Mesendoderm (in vitro differentiated cells): ENCODE measurements around the gene CCDC174. TPM values are rescaled to one million over a fixed set of nuclear protein-coding genes. Genes with fewer than 3 reads are reported as not detected.

ENCODE experiments used
- DNase-seq: peaks from one replicate; pipeline ENCODE4 v3.0.0; 2013
- H2AK5ac ChIP-seq: 2 replicates; pipeline ENCODE4 v1.6.1; 2013; ENCODE audit warnings: low read length, inconsistent platforms
- H2BK120ac ChIP-seq: 2 replicates; pipeline ENCODE4 v1.6.1; 2013; ENCODE audit warnings: low read depth, mild to moderate bottlenecking, low read length, moderate library complexity, mixed read lengths
- H2BK15ac ChIP-seq: replicated peaks from 2 replicates; pipeline ENCODE4 v1.6.1; 2013; ENCODE audit warnings: low read depth, mild to moderate bottlenecking, moderate library complexity
- H2BK5ac ChIP-seq: 2 replicates; pipeline ENCODE4 v1.6.1; 2013; ENCODE audit warnings: low read length, inconsistent platforms
- H3K18ac ChIP-seq: 2 replicates; pipeline ENCODE4 v1.6.1; 2013; ENCODE audit warnings: mild to moderate bottlenecking, low read length, mixed read lengths
- H3K23ac ChIP-seq: one replicate; pipeline ENCODE4 v1.6.1; 2013; ENCODE audit warnings: low read length
- H3K27ac ChIP-seq: 2 replicates; pipeline ENCODE4 v1.5.1; 2013; ENCODE audit warnings: low read depth, mild to moderate bottlenecking, inconsistent platforms, low read length, moderate library complexity
- H3K27me3 ChIP-seq: 2 replicates; pipeline ENCODE4 v1.6.1; 2013; ENCODE audit warnings: low read length, control low read depth, mild to moderate bottlenecking, inconsistent platforms; ENCODE audit not compliant: insufficient read depth, poor library complexity
- H3K36me3 ChIP-seq: 2 replicates; pipeline ENCODE4 v1.6.1; 2013; ENCODE audit warnings: low read length, inconsistent platforms; ENCODE audit not compliant: control insufficient read depth, insufficient read depth
- H3K4ac ChIP-seq: one replicate; pipeline ENCODE4 v1.6.1; 2013; ENCODE audit warnings: low read depth, mild to moderate bottlenecking, low read length, moderate library complexity
- H3K4me1 ChIP-seq: 2 replicates; pipeline ENCODE4 v1.6.1; 2013; ENCODE audit warnings: low read depth, low read length, inconsistent platforms; ENCODE audit not compliant: control insufficient read depth
- H3K4me2 ChIP-seq: 2 replicates; pipeline ENCODE4 v1.6.1; 2013; ENCODE audit warnings: low read length
- H3K4me3 ChIP-seq: 2 replicates; pipeline ENCODE4 v1.5.1; 2013; ENCODE audit warnings: mild to moderate bottlenecking, low read length
- H3K56ac ChIP-seq: one replicate; pipeline ENCODE4 v1.6.1; 2013; ENCODE audit warnings: low read length
- H3K79me1 ChIP-seq: 2 replicates; pipeline ENCODE4 v1.6.1; 2013; ENCODE audit warnings: low read length, inconsistent platforms
- H3K79me2 ChIP-seq: 2 replicates; pipeline ENCODE4 v1.6.1; 2013; ENCODE audit warnings: mild to moderate bottlenecking, low read length; ENCODE audit not compliant: control insufficient read depth, insufficient read depth
- H3K9ac ChIP-seq: 2 replicates; pipeline ENCODE4 v1.6.1; 2013; ENCODE audit warnings: low read length, inconsistent platforms
- H4K5ac ChIP-seq: one replicate; pipeline ENCODE4 v1.6.1; 2013; ENCODE audit warnings: low read length
- H4K8ac ChIP-seq: one replicate; pipeline ENCODE4 v1.6.1; 2013; ENCODE audit warnings: low read depth, mild to moderate bottlenecking, control low read depth, low read length, moderate library complexity
- WGBS: extraction: QIAGEN DNeasy Blood & Tissue Kit; methylation state at CpG from one replicate; pipeline ENCODE4 v1.1.7; 2013; ENCODE audit warnings: low lambda C conversion rate, missing lambda C conversion rate; ENCODE audit not compliant: insufficient coverage; ENCODE audit errors: extremely low coverage; 5-methylcytosine and 5-hydroxymethylcytosine counted together
- polyA plus RNA-seq, 2 experiments: library from polyadenylated mRNA; stranded (reverse); fragments of 200-250 nt; gene quantifications; one replicate each; pipeline ENCODE4 v1.2.3, GENCODE V29; 2013

CCDC174 gene
- 12.3 TPM for polyA plus RNA-seq (2013, experiment 1 of 2)
- 11.5 TPM for polyA plus RNA-seq (2013, experiment 2 of 2)

GRCh38 chr3:14651440-14652251 is at the start of gene CCDC174:
Gene CCDC174 (plus strand): TSS chr3:14651762. CDS start chr3:14651837, 75 bp downstream.
- peak within 1 kb of the TSS; percentile 90 for H3K9ac ChIP-seq
- H3K27me3 ChIP-seq, result no peaks in the 10 kb centered on the region
- peak within 1 kb of the TSS; percentile 90 for H3K4me3 ChIP-seq
- H4K8ac ChIP-seq, result no peak within 1 kb of the TSS
- peaks cover 2% of the 10 kb centered on the region for H3K36me3 ChIP-seq
- no peak within 1 kb of the TSS for H2BK15ac ChIP-seq
- H3K4me1 ChIP-seq, result no peaks in the 10 kb centered on the region
- no peak within 1 kb of the TSS for H2BK5ac ChIP-seq
- H3K18ac ChIP-seq, result no peak within 1 kb of the TSS
- no peak within 1 kb of the TSS for H2AK5ac ChIP-seq
- no peak within 1 kb of the TSS for H4K5ac ChIP-seq
- peak within 1 kb of the TSS; percentile 72 for H3K4me2 ChIP-seq
- H3K27ac ChIP-seq, result no peak within 1 kb of the TSS
- peaks cover 4% of the 10 kb centered on the region for H3K79me1 ChIP-seq
- DNase-seq, result peak; percentile 100
- peak within 1 kb of the TSS; percentile 98 for H3K56ac ChIP-seq
- H3K23ac ChIP-seq, result no peak within 1 kb of the TSS
- peaks cover 7% of the 10 kb centered on the region for H3K79me2 ChIP-seq
- WGBS, result no CpG with 5 or more reads among the region's 47 CpGs
- no peak within 1 kb of the TSS for H2BK120ac ChIP-seq
- H3K4ac ChIP-seq, result peak within 1 kb of the TSS; percentile 42

GRCh38 chr3:14602006-14602803 is 49.4 kb upstream of the CCDC174 start:
- Histone ChIP-seq H2BK120ac (no peak overlapping the region), H2BK5ac (no peak overlapping the region), H3K4me3 (no peak overlapping the region), H3K36me3 (no peaks in the 10 kb centered on the region), H3K79me1 (no peaks in the 10 kb centered on the region), H3K9ac (peak overlapping the region; percentile 58), H3K18ac (peak overlapping the region; percentile 40), H3K23ac (no peak overlapping the region), H4K8ac (no peak overlapping the region), H3K4me2 (peak overlapping the region; percentile 67), H3K27ac (no peak overlapping the region), H3K56ac (peak overlapping the region; percentile 60), H3K79me2 (no peaks in the 10 kb centered on the region), H3K27me3 (no peaks in the 10 kb centered on the region), H3K4me1 (peaks cover 5% of the 10 kb centered on the region), H3K4ac (no peak overlapping the region), H4K5ac (no peak overlapping the region), H2BK15ac (no peak overlapping the region), H2AK5ac (no peak overlapping the region)
- DNase-seq, result peak; percentile 59
- no CpG with 5 or more reads among the region's 66 CpGs for WGBS

- DNase-seq, result no peak
- H3K27me3 ChIP-seq, result no peaks in the 10 kb centered on the region
- no peak overlapping the region for H3K27ac ChIP-seq
Observed at GRCh38 chr3:14602804-14603644, 48.5 kb upstream of the CCDC174 start.

GRCh38 chr3:14605067-14605466 is 46.5 kb upstream of the CCDC174 start:
- Histone ChIP-seq H4K8ac (no peak overlapping the region), H3K27me3 (no peaks in the 10 kb centered on the region), H3K27ac (no peak overlapping the region), H3K79me1 (no peaks in the 10 kb centered on the region), H3K18ac (no peak overlapping the region), H3K79me2 (no peaks in the 10 kb centered on the region), H3K4ac (no peak overlapping the region), H4K5ac (no peak overlapping the region), H3K9ac (no peak overlapping the region), H3K4me1 (peaks cover 2% of the 10 kb centered on the region), H3K4me2 (no peak overlapping the region), H2BK5ac (no peak overlapping the region), H3K4me3 (no peak overlapping the region), H2AK5ac (no peak overlapping the region), H3K36me3 (no peaks in the 10 kb centered on the region), H2BK120ac (no peak overlapping the region), H3K56ac (no peak overlapping the region), H3K23ac (no peak overlapping the region), H2BK15ac (no peak overlapping the region)
- WGBS, result no CpG with 5 or more reads among the region's 5 CpGs
- DNase-seq, result no peak

More at GRCh38 chr3:14602804-14603644, 48.5 kb upstream of the CCDC174 start:
- Histone ChIP-seq H3K23ac (no peak overlapping the region), H3K56ac (peak overlapping the region; percentile 60), H3K9ac (peak overlapping the region; percentile 58), H3K4me2 (peak overlapping the region; percentile 67), H4K5ac (no peak overlapping the region), H3K36me3 (no peaks in the 10 kb centered on the region), H2BK15ac (no peak overlapping the region), H3K79me2 (no peaks in the 10 kb centered on the region), H3K4me1 (peaks cover 5% of the 10 kb centered on the region), H3K4ac (no peak overlapping the region), H2BK120ac (no peak overlapping the region), H3K18ac (peak overlapping the region; percentile 40), H2BK5ac (no peak overlapping the region), H2AK5ac (no peak overlapping the region), H4K8ac (no peak overlapping the region), H3K79me1 (no peaks in the 10 kb centered on the region), H3K4me3 (no peak overlapping the region)
- no CpG with 5 or more reads among the region's 85 CpGs for WGBS

GRCh38 chr3:14605744-14606143 is 45.8 kb upstream of the CCDC174 start:
- no peaks in the 10 kb centered on the region for H3K79me1 ChIP-seq
- no peak overlapping the region for H3K56ac ChIP-seq
- no peak overlapping the region for H2BK15ac ChIP-seq
- no peak overlapping the region for H3K4me3 ChIP-seq
- no peak overlapping the region for H3K4ac ChIP-seq
- no peak overlapping the region for H3K18ac ChIP-seq
- H4K8ac ChIP-seq, result no peak overlapping the region
- H3K27ac ChIP-seq, result no peak overlapping the region
- H3K9ac ChIP-seq, result no peak overlapping the region
- no peak overlapping the region for H4K5ac ChIP-seq
- no peak overlapping the region for H2BK120ac ChIP-seq
- no peak overlapping the region for H3K4me2 ChIP-seq
- no CpG with 5 or more reads among the region's 8 CpGs for WGBS
- no peak overlapping the region for H3K23ac ChIP-seq
- DNase-seq, result no peak
- peaks cover 2% of the 10 kb centered on the region for H3K4me1 ChIP-seq
- H3K27me3 ChIP-seq, result no peaks in the 10 kb centered on the region
- no peak overlapping the region for H2AK5ac ChIP-seq
- H2BK5ac ChIP-seq, result no peak overlapping the region
- H3K79me2 ChIP-seq, result no peaks in the 10 kb centered on the region
- no peaks in the 10 kb centered on the region for H3K36me3 ChIP-seq
